ENCODE data around the gene RNF144B. TPM values are rescaled to one million over a fixed set of nuclear protein-coding genes. Genes with fewer than 3 reads are reported as not detected.
"Not testable (repeated sequence)": the region's sequence is repeated elsewhere in the genome, so short reads cannot be mapped to it uniquely, and the experiment has no call there.

The RNF144B gene
- total RNA-seq, 1 donor from 2014 or later: 141 TPM

- no peak for TF ChIP-seq CTCF (IDR thresholded peaks at IDR 0.05; ENCODE audit: insufficient read depth, low read length, severe bottlenecking)
- peaks cover 2% of the 10 kb centered on the region for H3K36me3 ChIP-seq (ENCODE audit: control insufficient read depth, insufficient read depth, low read length)
- H3K4me3 ChIP-seq (ENCODE audit: low read depth, low read length): no peak overlapping the region
- FAIRE-seq (no peak), DNase-seq (ENCODE audit: low read depth) (no peak)
- H3K27me3 ChIP-seq (ENCODE audit: control insufficient read depth, insufficient read depth, low read length): no peaks in the 10 kb centered on the region
Measured at GRCh38 chr6:18447552-18447951, 60.4 kb downstream of the RNF144B start.

- Histone ChIP-seq H3K36me3 (ENCODE audit: control insufficient read depth, insufficient read depth, low read length) (peaks cover 2% of the 10 kb centered on the region), H3K4me3 (ENCODE audit: low read depth, low read length) (no peak overlapping the region), H3K27me3 (ENCODE audit: control insufficient read depth, insufficient read depth, low read length) (no peaks in the 10 kb centered on the region)
- DNase-seq (ENCODE audit: low read depth) (no peak), FAIRE-seq (no peak)
- no peak for TF ChIP-seq CTCF (IDR thresholded peaks at IDR 0.05; ENCODE audit: insufficient read depth, low read length, severe bottlenecking)
Measured at GRCh38 chr6:18451756-18452155, 64.6 kb downstream of the RNF144B start.

- no peak overlapping the region for H3K4me3 ChIP-seq (ENCODE audit: low read depth, low read length)
- H3K36me3 ChIP-seq (ENCODE audit: control insufficient read depth, insufficient read depth, low read length): peaks cover 11% of the 10 kb centered on the region
- H3K27me3 ChIP-seq (ENCODE audit: control insufficient read depth, insufficient read depth, low read length): no peaks in the 10 kb centered on the region
- FAIRE-seq: no peak
- DNase-seq (ENCODE audit: low read depth): no peak
- TF ChIP-seq CTCF (IDR thresholded peaks at IDR 0.05; ENCODE audit: insufficient read depth, low read length, severe bottlenecking): no peak
Measured at GRCh38 chr6:18454446-18454845, 67.3 kb downstream of the RNF144B start.

- no peaks in the 10 kb centered on the region for H3K27me3 ChIP-seq (ENCODE audit: control insufficient read depth, insufficient read depth, low read length)
- H3K36me3 ChIP-seq (ENCODE audit: control insufficient read depth, insufficient read depth, low read length): peaks cover 19% of the 10 kb centered on the region
- TF ChIP-seq CTCF (IDR thresholded peaks at IDR 0.05; ENCODE audit: insufficient read depth, low read length, severe bottlenecking): no peak
- DNase-seq (ENCODE audit: low read depth) (no peak), FAIRE-seq (no peak)
- H3K4me3 ChIP-seq (ENCODE audit: low read depth, low read length): no peak overlapping the region
Measured at GRCh38 chr6:18457065-18457737, 70.1 kb downstream of the RNF144B start.

GRCh38 chr6:18458086-18458485 lies 70.9 kb downstream of the RNF144B start:
- not testable (repeated sequence) for H3K27me3 ChIP-seq (ENCODE audit: control insufficient read depth, insufficient read depth, low read length); H3K4me3 ChIP-seq (ENCODE audit: low read depth, low read length); FAIRE-seq; DNase-seq (ENCODE audit: low read depth)
- H3K36me3 ChIP-seq (ENCODE audit: control insufficient read depth, insufficient read depth, low read length): peaks cover 21% of the 10 kb centered on the region

- FAIRE-seq (no peak), DNase-seq (ENCODE audit: low read depth) (no peak)
- Histone ChIP-seq H3K4me3 (ENCODE audit: low read depth, low read length) (no peak overlapping the region), H3K27me3 (ENCODE audit: control insufficient read depth, insufficient read depth, low read length) (no peaks in the 10 kb centered on the region), H3K36me3 (ENCODE audit: control insufficient read depth, insufficient read depth, low read length) (peaks cover 24% of the 10 kb centered on the region)
- no peak for TF ChIP-seq CTCF (IDR thresholded peaks at IDR 0.05; ENCODE audit: insufficient read depth, low read length, severe bottlenecking)
Measured at GRCh38 chr6:18463429-18463828, 76.3 kb downstream of the RNF144B start.

Data from bronchial epithelial cell (primary cell).